Superior temporal gyrus (tissue), 1 donor: ENCODE measurements around the gene ERBB4.
"Not testable (repeated sequence)": the region's sequence is repeated elsewhere in the genome, so short reads cannot be mapped to it uniquely, and the experiment has no call there.

Experiments used
- DNase-seq: peaks from one replicate; pipeline ENCODE4 v3.0.0-alpha.2; 2016; ENCODE audit errors: extremely low spot score

The ERBB4 gene

GRCh38 chr2:212528106-212528856, 10.3 kb downstream of the ERBB4 start:
- peak; percentile 43 for DNase-seq

GRCh38 chr2:212526059-212526458, 12.5 kb downstream of the ERBB4 start:
- no peak for DNase-seq

GRCh38 chr2:212523756-212524155, 14.8 kb downstream of the ERBB4 start:
- no peak for DNase-seq

GRCh38 chr2:212520340-212520739, 18.3 kb downstream of the ERBB4 start:
- DNase-seq = peak; percentile 42

GRCh38 chr2:212517693-212518092, 20.9 kb downstream of the ERBB4 start:
- no peak for DNase-seq

- no peak for DNase-seq
Observed at GRCh38 chr2:212505586-212505985, 33.0 kb downstream of the ERBB4 start.

GRCh38 chr2:212495046-212495445, 43.6 kb downstream of the ERBB4 start:
- no peak for DNase-seq

- DNase-seq = no peak
Observed at GRCh38 chr2:212494418-212495020, 44.1 kb downstream of the ERBB4 start.

GRCh38 chr2:212489719-212490346, 48.8 kb downstream of the ERBB4 start:
- DNase-seq = no peak

- DNase-seq = no peak
Observed at GRCh38 chr2:212488611-212489010, 50.0 kb downstream of the ERBB4 start.

- no peak for DNase-seq
Observed at GRCh38 chr2:212484563-212485080, 54.0 kb downstream of the ERBB4 start.

GRCh38 chr2:212480447-212480846, 58.2 kb downstream of the ERBB4 start:
- peak; percentile 58 for DNase-seq

- no peak for DNase-seq
Observed at GRCh38 chr2:212477571-212477970, 61.0 kb downstream of the ERBB4 start.

- no peak for DNase-seq
Observed at GRCh38 chr2:212473211-212473610, 65.4 kb downstream of the ERBB4 start.

GRCh38 chr2:212467551-212467950, 71.1 kb downstream of the ERBB4 start:
- DNase-seq = not testable (repeated sequence)

GRCh38 chr2:212465456-212465855, 73.1 kb downstream of the ERBB4 start:
- DNase-seq = no peak

GRCh38 chr2:212461708-212462107, 76.9 kb downstream of the ERBB4 start:
- DNase-seq = not testable (repeated sequence)

GRCh38 chr2:212454149-212454548, 84.5 kb downstream of the ERBB4 start:
- no peak for DNase-seq

GRCh38 chr2:212451786-212452231, 86.8 kb downstream of the ERBB4 start:
- DNase-seq = no peak

- DNase-seq = no peak
Observed at GRCh38 chr2:212448698-212449097, 89.9 kb downstream of the ERBB4 start.

- no peak for DNase-seq
Observed at GRCh38 chr2:212441821-212442220, 96.8 kb downstream of the ERBB4 start.

GRCh38 chr2:212441141-212441540, 97.5 kb downstream of the ERBB4 start:
- no peak for DNase-seq
